Measurements from ENCODE around the gene ABR.
"Not testable (repeated sequence)": the region's sequence is repeated elsewhere in the genome, so short reads cannot be mapped to it uniquely, and the experiment has no call there.

The ABR gene

DNA sequence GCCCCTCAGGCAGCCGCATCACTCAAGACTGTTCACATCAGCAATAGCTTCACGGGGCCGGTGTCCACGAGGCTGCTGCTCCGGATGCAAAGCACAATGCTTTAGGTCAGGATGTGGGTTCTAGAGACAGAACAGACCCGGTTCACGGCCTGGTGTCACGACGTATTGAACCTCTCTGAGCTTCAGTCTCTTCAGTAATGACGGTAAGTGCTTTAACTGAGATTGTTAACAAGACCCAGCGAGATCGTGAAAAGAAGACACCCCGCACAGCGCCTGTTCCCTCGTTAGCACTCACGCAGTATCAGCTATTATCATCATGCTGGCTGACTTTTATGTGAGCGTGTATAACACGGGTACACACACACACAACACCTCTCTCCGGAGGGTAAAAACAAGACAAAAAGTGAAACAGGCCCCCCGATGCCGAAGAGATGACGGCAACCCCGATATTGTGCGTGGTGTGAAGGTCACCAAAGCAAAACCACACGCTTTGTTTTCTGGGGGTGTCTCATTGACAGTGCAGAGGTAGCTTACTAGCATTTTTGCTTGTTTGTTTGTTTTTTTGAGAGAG, 21.4 kb upstream of the ABR start:
- DNase-seq (ENCODE audit: extremely low read depth, low read depth): no peak
- TF ChIP-seq, protein P1, sequence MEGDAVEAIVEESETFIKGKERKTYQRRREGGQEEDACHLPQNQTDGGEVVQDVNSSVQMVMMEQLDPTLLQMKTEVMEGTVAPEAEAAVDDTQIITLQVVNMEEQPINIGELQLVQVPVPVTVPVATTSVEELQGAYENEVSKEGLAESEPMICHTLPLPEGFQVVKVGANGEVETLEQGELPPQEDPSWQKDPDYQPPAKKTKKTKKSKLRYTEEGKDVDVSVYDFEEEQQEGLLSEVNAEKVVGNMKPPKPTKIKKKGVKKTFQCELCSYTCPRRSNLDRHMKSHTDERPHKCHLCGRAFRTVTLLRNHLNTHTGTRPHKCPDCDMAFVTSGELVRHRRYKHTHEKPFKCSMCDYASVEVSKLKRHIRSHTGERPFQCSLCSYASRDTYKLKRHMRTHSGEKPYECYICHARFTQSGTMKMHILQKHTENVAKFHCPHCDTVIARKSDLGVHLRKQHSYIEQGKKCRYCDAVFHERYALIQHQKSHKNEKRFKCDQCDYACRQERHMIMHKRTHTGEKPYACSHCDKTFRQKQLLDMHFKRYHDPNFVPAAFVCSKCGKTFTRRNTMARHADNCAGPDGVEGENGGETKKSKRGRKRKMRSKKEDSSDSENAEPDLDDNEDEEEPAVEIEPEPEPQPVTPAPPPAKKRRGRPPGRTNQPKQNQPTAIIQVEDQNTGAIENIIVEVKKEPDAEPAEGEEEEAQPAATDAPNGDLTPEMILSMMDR (IDR thresholded peaks at IDR 0.05; ENCODE audit: low read depth, low read length): no peak

DNA sequence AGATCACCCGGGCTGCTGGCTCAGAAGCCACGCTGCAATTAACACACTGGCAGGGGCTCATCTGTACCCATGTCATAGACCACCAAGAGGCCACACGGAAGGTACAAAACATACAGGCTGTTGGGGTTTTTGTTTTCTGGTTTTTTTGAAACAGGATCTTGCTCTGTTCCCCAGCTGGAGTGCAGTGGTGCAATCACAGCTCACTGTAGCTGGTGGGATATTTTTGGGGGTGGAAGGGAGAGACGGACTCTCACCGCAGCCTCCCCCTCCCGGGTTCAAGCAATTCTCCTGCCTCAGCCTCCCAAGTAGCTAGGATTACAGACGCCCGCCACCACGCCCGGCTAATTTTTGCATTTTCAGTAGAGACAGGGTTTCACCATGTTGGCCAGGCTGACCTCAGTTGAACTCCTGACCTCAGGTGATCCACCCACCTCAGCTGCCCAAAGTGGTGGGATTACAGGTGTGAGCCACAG, 19.5 kb upstream of the ABR start:
- DNase-seq (ENCODE audit: extremely low read depth, low read depth): not testable (repeated sequence)

DNA sequence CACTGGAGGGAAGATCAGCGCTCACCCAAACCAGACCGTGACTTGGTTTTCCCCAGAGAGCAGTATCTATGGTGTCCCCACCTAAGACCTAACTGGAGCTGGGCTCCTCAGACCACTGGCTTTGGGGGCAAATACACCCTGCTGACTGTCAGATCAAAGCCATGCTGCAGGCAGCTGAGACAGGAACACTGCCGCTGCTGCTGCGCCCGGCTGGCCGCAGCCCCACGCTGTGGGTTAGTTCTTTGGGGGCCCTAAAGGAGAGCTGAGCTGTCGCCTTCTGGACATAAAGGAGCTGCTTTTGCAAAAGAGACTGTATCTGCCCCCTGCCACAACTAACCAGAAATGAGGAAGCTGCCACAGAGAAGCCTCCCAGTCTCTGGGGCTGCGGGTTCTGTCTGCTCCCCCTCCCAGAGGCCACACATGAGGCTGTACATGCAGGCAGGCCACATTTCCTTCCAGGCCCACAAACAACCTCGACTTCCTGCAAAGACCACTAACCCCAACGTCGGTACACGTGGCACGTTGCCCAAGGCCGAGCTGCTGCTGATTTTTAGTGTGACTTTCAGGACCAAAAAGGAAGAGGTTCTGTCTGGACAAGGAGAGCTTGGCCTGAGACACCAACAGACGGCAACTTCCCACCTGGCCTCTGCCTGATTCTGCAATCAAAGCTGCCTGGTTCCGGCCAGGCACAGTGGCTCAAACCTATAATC, 18.2 kb upstream of the ABR start:
- TF ChIP-seq, protein P1 (IDR thresholded peaks at IDR 0.05; ENCODE audit: low read depth, low read length): no peak
- DNase-seq (ENCODE audit: extremely low read depth, low read depth): no peak

DNA sequence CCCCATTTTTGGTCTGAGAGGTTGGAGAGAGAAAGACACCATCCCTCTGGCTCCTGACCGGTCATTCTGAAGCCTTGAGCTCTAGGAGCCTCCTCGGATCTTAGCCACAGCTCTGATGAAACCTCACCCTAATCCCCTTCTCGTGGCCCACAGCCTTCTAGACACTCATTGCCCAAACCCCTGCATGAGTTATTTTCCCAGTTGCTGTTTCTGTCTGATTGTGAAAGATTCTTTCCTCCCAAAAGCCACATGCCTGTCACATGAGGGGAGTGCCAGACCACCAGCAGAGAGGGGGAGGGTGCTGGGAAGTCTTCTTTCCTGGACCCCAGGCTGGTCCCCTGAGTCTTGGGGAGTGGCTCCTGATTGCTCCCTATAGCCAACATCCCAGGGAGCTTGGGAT, 17.6 kb upstream of the ABR start:
- DNase-seq (ENCODE audit: extremely low read depth, low read depth): no peak
- TF ChIP-seq, protein P1 (IDR thresholded peaks at IDR 0.05; ENCODE audit: low read depth, low read length): no peak

DNA sequence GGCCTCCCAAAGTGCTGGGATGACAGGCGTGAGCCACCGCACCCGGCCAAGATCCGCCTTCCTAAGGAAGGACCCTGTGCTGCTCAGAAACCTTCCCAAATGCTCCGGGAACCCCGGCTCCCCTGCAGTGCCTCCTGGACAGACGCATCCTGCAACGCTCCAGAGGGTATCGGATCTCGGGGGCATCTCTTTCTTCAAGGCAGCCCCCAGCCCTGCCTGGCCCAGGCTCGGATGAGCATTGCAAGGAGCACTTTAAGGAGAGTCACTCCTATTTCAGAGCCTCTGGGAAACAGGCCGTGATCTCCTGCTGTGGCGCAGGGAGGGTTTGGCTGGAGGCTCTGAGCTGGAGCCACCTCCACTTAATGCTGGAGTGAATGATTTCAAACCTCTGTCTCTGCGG, 17.2 kb upstream of the ABR start:
- no peak for DNase-seq (ENCODE audit: extremely low read depth, low read depth)
- TF ChIP-seq, protein P1 (IDR thresholded peaks at IDR 0.05; ENCODE audit: low read depth, low read length): no peak

DNA sequence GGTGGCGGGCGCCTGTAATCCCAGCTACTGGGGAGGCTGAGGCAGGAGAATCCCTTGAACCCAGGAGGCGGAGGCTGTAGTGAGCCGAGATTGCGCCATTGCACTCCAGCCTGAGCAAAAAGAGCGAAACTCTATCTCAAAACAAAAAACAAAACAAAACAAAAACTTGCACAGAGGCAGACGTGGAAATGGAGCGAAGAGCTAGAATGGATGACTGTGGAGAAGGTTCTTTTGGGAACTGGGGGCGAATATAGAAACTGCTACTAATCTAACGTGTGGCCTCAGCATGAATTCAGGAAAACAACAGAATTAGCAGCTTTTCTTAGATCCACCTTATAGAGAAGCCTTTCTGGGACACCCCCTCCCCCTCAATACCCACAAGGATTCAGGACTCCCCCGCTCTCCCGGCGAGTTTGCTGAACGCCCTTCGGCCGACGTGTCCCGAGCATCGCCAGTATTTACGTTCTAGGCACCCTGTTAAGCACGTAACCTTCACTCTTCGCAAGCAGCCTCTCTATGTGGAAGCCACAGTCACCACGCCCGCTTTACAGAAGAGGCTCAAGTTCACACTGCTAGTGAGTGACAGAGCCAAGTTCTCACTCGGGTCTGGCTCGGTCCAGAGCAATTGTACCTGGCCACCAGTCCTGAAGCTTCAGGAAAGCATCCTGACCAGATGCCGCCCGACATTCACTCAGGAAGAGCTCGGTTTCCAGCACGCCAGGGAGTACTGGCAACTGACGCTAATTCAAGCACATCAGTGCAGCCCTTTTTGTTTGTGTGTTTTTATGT, 13.3 kb upstream of the ABR start:
- no peak for DNase-seq (ENCODE audit: extremely low read depth, low read depth)
- TF ChIP-seq, protein P1 (IDR thresholded peaks at IDR 0.05; ENCODE audit: low read depth, low read length): no peak

DNA sequence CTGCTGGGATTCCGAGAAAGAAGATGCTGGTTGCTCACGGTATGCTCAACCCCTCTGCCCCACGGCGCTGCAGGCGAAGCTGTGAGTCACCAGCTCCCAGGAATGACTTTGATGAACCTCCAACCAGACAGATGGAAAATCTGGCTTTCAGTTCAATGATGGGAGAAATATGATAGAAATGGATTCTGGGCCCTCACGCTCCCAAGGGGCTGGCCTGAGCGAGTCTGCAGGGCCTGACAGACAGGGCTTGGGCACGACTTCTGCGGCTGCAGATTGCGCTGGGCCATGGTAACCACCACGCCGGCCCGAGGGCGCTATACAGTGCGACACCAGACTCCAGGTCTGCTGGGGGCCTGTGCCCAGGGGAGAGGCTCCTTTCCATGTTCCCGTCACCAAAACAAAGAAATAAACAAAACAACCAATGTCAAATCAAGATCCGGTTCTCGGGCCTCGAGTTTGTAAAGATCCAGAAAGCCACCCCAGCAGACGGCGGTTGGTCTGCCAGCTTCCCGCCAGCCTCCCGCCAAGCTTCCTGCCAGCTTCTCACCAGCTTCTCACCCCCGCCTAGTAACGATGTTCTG, 11.1 kb upstream of the ABR start:
- DNase-seq (ENCODE audit: extremely low read depth, low read depth): peak; percentile 30
- TF ChIP-seq, protein P1 (IDR thresholded peaks at IDR 0.05; ENCODE audit: low read depth, low read length): no peak
